Measurements from ENCODE around the gene STXBP2.

DNA sequence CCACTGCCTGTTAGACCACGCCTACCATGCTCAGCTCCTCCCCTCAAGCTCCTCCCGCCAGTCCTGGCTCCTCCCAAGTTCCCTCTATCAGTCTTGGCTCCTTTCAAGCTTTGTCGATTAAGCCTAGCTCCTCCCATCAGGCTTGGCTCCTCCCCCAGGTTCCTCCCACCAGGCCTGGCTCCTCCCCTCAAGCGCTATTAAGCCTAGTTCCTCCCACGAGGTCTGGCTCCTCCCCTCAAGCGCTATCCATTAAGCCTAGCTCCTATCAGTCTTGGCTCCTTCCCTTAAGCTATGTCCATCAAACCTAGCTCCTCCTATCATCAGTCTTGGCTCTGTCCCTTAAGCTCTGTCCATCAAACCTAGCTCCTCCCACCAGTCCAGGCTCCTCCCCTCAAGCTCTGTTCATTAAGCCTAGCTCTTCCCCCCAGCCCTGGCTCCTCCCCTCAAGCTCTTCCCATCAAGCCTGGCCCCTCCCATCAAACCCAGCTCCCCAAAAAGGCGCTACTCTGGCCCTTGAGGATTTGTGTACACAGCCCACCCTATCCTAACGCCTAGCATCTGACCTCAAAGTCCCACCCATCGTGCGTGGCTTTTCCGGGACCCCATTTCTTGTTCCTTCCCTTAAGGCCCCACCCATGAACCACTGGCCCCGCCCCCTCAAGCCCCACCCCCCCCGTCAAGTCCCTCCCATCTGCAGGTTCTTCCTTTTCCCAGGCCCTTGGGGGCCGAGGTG is 31.3 kb upstream of the STXBP2 start:
- no peak for TF ChIP-seq CTCF (tag by site-specific recombination; IDR thresholded peaks at IDR 0.05)
- TF ChIP-seq, protein P1, sequence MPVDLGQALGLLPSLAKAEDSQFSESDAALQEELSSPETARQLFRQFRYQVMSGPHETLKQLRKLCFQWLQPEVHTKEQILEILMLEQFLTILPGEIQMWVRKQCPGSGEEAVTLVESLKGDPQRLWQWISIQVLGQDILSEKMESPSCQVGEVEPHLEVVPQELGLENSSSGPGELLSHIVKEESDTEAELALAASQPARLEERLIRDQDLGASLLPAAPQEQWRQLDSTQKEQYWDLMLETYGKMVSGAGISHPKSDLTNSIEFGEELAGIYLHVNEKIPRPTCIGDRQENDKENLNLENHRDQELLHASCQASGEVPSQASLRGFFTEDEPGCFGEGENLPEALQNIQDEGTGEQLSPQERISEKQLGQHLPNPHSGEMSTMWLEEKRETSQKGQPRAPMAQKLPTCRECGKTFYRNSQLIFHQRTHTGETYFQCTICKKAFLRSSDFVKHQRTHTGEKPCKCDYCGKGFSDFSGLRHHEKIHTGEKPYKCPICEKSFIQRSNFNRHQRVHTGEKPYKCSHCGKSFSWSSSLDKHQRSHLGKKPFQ (tag by site-specific recombination; IDR thresholded peaks at IDR 0.05): no peak
